Hindlimb muscle (tissue), 1 donor: ENCODE measurements around the gene PDE6H. TPM values are rescaled to one million over a fixed set of nuclear protein-coding genes. Genes with fewer than 3 reads are reported as not detected.

Experiments
- DNase-seq: peaks from one replicate; pipeline ENCODE4 v3.0.0-alpha.2; 2013
- polyA plus RNA-seq: library from polyadenylated mRNA; unstranded; fragments of 120-200 nt; gene quantifications from one replicate; pipeline ENCODE4 v1.2.1, GENCODE V29; 2013; ENCODE audit not compliant: insufficient read length

Gene PDE6H
- polyA plus RNA-seq = not detected

GRCh38 chr12:14972816-14973215, at the start of gene PDE6H:
Gene PDE6H (plus strand): TSS chr12:14973042. CDS start chr12:14978013, 4,971 bp downstream.
- no peak for DNase-seq

DNA sequence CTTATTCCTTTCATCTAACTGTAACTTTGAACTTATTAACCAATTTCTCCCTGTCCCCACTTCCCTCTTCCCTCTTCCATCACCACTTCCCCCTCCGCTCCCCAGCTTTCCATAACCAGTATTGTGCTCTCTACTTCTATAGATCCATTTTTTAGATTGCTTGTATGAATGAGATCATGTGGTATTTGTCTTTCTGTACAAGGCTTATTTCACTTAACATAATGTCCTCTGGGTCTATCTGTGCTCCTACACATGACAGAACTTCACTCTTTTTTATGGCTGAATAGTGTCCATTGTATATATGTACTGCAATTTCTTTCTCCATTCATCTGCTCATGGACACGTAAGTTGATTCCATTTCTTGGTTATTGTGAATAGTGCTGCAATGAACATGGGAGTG, 48.9 kb upstream of the PDE6H start:
- DNase-seq = no peak

DNA sequence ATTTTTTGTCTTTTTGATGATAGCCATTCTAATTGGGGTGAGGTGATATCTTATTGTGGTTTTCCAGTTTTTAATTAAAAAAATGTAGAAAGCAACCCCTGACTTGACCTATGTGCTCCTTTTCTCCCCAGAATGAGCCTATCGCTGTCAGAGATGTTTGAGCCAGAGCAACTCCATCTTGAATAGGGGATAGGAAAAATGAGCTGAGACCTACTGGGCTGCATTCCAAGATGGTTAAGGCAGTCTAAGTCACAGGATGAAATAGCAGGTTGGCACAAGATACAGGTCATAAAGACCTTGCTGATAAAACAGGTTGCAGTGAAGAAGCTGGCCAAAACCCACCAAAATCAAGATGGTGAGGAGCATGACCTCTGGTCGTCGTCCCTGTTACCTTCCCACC, 48.3 kb upstream of the PDE6H start:
- no peak for DNase-seq

DNA sequence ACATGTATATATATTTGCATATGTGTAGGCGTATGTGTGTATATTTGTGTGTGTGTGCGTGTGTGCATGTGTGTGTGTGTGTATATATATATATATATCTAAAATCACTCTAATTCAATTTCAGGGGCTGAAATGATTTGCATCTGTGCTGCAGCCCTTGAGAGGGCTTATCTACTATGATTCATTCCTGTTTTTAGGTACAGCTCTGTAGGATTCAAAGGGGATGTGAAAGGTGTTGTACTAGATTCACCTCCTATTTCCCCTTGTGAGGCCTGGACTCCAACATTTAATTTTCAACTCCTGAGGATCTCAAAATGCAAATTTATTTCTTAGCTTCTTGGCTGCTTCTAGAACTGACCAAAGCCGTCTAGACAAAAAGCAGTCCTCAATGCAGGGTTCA, 45.6 kb upstream of the PDE6H start:
- DNase-seq = no peak

- DNase-seq = peak; percentile 65
Observed at GRCh38 chr12:14928931-14929330, 43.9 kb upstream of the PDE6H start.

DNA sequence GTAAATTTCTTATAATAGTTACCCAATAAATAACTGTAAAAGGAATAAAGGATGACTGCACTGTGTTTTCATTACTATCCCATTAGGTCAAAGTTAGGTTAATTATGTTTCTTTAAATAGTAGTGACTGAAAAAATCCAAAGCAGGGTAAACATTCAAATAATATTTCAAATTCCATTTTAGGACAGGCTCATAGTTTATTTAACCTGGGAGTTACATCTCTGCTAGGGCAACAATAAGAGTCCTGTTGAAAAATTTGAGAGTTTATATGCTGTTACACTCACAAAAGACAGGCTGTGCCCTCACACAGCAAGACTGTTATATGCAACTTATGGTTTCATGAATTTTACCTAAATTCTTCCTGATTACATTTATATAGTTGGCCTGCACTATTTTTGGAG, 42.5 kb upstream of the PDE6H start:
- DNase-seq = no peak

GRCh38 chr12:14931359-14931758, 41.5 kb upstream of the PDE6H start:
- DNase-seq = no peak

DNA sequence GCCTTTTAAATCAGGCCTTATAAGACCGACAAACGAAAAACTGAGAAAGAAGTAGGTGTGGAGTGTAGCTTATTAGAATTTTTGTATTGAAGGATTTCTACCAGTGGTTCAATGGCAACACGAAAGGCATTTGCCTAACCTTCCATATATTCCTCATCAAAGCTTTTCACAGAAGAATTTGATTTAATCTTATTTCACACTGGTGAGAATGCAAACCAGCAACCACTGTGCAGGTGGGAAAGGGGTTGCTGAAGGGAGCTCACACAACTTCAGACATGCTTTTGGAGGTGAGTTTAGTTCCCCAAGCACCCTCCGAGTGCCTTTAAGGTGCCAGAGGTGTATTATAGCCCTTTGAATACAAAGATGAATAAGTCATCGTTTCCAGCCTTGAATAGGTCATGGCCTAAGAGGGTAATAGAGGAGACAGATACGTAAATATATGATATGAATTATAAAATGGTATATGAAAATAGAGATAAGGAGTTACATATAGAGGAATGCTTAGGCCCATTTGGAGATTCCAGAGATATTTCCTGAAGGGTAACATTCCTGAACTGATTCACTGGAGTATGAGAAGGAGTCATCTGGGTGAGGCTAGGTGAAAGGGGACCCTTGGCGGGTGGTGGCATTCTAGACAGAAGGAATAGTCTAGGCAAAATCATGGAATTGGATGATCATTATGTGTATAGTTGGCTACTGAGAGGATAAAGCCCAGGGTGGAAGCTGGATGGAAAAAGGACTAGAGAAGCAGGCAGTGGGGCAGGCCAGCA, 40.9 kb upstream of the PDE6H start:
- no peak for DNase-seq

GRCh38 chr12:14934511-14934910, 38.3 kb upstream of the PDE6H start:
- DNase-seq = no peak

DNA sequence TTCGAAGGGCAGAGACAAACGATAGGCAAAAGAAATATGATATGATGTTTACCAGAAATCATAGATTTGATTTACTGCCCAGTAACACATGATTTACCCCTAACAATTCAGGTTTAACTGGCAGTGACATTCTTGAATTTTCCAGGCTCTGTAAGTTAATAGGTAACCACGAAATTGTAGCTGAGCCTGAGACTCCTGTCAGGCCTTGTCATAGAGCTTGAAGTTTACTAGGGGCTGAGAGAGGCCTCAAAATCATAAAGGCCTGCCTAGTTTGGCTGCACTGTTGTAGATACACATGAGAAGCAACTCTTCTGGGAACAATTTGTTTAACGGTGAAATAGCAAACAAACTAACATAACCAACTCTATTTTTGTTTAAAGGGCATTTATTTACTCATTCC, 37.8 kb upstream of the PDE6H start:
- DNase-seq = no peak

- no peak for DNase-seq
Observed at GRCh38 chr12:14936224-14936861, 36.5 kb upstream of the PDE6H start.

GRCh38 chr12:14937014-14937413, 35.8 kb upstream of the PDE6H start:
- DNase-seq = no peak

- DNase-seq = no peak
Observed at GRCh38 chr12:14937689-14938088, 35.2 kb upstream of the PDE6H start.

DNA sequence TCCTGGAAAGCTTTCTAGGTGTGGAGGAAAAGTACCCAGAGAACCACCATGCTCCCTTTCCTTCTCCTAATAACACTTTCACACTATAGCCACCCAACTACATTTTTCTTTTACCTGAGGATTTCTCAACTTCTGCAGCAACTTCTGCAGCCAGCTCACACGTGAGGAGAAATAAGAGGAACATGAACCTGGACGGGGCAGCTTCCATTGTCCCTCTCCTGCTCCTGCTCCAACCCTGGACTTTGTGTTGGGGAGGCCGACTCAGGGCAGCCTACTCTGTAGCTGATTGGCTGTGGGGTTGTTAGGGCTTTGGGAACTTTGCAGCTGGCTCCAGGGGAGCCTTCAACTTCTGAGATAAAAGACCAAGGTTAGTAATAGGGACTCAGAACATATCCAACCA, 34.5 kb upstream of the PDE6H start, which contains the start of gene ERP27:
TSS of gene ERP27 (minus strand) at position 237 of the 400 bp plus-strand sequence. CDS start at position 208, 29 bp downstream.
- DNase-seq = no peak

DNA sequence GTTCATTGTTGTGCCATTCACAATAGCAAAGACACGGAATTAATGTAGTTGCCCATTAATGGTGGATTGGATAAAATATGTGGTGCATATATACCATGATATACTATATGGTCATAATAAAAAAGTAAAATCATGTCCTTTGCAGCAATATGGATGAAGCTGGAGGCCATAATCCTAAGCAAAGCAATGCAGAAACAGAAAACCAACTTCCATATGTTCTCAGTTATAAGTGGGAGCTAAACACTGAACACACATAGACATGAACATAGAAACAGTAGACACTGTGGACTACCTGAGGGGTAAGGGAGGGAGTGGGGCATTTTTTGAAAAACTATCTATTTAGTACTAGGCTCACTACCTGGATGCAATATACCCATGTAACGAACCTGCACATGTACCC, 31.5 kb upstream of the PDE6H start:
- no peak for DNase-seq

GRCh38 chr12:14942196-14942931, 30.5 kb upstream of the PDE6H start:
- no peak for DNase-seq

GRCh38 chr12:14946162-14946561, 26.7 kb upstream of the PDE6H start:
- DNase-seq = no peak

DNA sequence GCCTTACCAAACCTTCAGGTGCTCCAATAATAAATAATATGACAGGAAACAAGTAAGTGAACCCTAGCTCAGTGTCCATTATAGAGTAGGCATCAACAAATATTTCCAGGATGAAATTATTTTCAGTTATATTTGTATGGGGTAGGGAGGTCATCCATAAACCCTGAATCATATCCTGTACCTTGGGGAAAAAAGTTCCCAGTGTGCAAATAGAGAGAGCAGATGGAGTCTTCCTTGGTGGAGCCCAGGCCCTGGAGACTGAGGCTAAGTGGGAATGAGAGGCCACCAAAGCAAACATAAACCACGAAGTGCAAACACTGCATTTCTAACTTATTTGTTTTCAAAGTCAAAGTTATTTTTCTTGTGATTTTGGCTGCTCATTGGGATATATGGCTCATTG, 26.0 kb upstream of the PDE6H start:
- DNase-seq = no peak

DNA sequence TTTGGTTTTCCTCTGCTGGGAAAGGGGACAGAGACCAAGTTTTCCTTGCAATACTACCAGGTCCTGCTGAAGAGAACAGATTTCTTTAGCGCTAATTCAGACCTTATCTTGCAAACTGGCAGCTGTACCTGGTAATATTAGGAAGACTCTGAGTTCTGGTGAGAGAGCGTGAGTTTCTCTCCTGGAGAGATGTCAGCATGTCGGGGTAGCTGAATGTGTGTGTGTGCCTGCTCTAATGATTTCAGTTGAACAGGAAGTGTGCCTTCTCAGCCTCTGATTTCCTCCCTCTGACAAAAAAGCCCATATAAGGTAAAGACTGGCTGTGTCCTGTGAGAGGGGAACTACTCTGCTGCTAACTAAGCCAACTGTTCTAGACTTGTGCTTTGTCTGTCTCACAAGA, 24.2 kb upstream of the PDE6H start:
- peak; percentile 45 for DNase-seq

DNA sequence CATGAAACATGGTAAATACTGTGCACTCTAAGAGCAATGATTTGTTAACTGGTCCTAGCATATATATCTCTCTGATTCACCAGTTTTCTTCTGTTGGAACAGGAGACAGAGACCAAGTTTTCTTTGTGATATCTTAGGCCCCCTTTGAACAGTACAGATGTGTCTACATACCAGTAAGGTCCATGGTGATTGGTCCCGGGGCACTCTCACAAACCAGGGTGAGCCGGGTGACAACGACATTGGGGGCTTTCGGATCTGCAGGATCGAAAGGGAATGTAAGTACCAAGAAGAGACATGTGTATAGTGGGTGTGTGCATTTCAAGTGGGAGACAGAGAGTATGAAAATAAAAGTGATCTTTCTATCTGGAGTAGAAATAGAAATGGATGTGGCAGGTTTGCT, 23.2 kb upstream of the PDE6H start:
- DNase-seq = no peak

DNA sequence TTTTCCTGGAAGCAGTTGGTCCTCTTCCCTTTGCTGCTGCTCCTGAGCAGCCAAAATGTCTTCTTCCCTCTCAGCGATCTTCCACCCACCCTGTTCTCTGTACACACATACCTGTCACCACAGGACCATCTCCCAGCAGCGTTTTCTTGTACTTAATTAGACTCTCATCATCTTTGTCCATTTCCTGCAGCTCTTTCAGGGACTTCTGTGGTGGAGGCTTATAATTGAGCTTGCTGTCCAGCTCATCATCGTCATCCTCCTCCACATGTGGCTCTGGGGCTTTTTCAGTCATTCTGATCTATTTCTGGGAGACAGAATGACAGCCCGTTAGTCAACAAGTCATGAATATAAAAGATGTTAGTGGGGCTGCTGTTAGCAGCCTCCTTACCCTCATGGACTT, 22.4 kb upstream of the PDE6H start:
- DNase-seq = no peak

DNA sequence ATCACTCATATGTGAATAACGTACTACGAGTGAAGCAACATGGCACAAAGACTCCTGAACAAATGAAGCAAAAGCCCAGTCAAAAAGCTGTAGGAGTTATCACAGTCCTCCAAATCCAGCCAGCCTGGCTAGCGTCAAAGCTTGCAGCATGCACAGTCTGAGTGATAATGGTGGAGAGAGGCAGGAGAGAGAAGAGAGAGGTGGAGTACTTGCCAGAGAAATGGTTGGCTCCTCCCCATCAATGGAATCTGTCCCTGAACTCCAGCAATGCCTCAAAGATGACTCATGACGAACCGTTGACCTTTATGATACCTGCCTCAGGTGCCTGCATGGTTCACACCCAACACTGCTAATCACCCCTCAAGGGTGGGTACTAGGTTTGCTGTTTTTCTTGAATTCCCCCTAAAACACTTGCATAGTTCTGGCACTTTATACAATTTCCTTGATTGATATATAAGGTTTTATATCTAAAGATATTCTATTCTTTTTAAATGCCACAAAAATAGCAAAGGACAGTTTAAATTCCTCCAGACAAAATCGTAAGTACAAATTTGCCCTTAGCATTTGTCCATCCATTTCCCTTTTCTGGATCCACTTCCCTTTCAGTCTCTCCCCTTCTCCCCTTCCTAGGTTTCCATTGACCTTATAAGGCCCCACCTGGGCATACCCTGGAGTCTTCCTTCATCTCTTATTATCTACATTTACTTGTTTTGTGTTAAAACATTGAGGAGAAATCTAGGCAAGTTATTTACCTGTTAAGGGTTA, 21.7 kb upstream of the PDE6H start:
- no peak for DNase-seq

DNA sequence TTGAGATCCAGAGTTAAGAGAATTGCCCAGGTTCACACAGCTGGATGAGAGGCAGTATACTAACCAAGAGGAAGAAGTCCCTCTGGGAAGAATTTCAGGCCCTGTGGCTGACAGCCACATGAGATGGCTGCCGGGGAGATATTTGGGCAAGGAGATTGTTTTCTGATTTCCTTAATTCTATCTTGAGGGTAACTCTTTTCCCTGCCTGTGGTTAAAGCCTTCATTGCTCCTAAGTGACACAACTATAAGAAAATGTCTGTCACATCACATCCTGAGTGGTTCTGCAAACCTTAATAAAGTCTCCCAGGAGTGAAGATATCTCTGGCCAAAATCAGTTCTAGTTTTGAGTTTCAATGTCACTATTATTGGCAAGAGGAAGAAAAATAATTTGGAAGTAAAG, 21.0 kb upstream of the PDE6H start:
- no peak for DNase-seq
